NAMALWA (cell line): ENCODE measurements around the gene LPCAT1.
"Not testable (repeated sequence)": the region's sequence is repeated elsewhere in the genome, so short reads cannot be mapped to it uniquely, and the experiment has no call there.

Experiments used
- DNase-seq: peaks from one replicate; pipeline ENCODE4 v3.0.0-alpha.2; 2015; ENCODE audit warnings: low spot score

Gene LPCAT1

DNA sequence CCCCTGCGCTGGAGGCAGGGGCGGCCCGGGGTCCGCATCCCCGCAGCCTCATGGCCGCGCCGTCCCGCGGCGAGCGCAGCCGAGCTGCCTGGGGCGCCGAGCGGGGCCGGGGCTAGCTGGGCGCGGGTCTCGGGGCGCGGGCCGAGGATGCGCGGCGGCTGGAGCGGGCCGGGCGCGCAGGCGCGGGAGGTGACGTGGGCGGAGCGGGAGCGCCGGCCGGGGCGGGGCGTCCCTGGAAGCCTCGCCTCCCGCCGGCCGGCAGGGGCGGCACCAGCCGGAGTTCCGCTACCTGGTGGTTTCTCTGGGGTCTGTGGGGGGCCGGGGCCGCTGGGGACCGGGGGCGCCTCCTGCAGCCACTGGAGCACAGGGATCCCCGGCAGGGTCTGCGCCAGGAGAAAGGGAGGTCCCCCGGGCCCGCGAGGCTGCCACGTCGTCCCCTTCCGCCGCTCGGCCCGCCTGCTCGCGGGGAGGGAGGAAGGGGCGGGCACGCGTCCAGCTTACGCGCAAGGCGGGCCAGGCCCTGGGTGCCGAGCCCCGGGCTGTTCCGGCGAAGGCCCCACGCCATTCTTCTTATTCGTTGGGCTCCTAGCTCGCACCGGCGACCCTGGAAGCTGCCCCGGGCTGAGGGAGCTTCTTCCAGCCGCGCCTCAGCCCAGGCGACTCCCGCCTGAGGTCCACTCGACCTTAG lies at the start of gene LPCAT1:
Gene LPCAT1, minus strand, starts transcription at position 168 of the 688 bp plus-strand sequence. Its CDS starts 116 bp downstream, at position 52.
- peak; percentile 88 for DNase-seq

DNA sequence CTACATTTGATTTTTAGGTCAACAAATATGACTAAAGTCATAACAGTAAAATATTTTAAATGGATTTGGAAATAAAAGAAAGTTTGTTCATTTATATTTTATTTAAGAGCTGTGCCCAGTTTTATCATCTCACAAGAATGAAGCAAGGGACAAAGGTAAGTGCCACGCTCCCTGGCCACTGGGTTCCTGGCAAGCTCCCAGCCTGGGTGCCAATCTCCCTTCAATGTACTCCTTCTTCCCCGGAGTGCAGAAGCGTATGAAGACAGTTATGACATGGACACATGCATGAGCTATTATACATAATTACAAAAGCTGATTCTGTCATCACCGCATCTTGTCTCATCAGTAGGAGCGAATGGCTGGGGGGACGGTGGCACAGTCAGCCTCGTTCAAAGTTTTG lies 48.1 kb upstream of the LPCAT1 start:
- DNase-seq: not testable (repeated sequence)

- peak; percentile 44 for DNase-seq
These were observed 47.2 kb upstream of the LPCAT1 start for GRCh38 chr5:1570975-1571374.

DNA sequence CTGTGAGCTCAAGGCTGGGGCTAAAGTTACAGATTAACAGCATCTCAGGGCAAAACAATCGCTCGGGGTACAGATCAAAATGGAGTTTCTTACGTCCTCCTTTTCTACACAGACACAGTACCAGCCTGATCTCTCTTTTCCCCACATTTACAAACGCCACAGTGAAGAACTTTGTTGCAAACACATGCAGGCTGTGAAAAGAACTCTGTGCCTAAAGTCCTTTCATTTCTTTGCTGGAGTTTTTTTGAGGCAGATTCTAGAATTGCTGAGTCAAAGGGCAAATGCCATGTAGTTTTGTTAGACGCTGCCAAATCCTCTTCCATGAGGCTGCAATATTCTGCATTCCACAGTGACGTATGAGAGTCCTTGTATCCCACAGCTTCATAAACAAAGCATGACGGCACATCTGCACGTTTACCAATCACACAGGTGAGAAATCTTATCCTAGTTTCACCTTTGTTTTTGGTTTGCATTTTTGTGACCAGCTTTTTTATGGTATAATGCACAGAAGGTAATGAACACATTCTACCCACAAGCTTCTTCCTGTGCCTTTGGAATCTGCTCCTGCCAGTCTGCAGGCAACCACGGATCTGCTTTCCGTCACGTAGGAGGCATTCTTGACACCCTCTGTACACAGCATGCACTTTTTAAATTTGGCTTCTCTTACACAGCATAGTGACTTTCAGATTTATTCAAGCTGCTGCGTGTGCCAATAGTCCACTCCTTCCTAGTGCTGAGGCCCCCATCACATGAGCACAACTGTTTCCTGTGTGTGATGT lies 44.6 kb upstream of the LPCAT1 start:
- no peak for DNase-seq

DNA sequence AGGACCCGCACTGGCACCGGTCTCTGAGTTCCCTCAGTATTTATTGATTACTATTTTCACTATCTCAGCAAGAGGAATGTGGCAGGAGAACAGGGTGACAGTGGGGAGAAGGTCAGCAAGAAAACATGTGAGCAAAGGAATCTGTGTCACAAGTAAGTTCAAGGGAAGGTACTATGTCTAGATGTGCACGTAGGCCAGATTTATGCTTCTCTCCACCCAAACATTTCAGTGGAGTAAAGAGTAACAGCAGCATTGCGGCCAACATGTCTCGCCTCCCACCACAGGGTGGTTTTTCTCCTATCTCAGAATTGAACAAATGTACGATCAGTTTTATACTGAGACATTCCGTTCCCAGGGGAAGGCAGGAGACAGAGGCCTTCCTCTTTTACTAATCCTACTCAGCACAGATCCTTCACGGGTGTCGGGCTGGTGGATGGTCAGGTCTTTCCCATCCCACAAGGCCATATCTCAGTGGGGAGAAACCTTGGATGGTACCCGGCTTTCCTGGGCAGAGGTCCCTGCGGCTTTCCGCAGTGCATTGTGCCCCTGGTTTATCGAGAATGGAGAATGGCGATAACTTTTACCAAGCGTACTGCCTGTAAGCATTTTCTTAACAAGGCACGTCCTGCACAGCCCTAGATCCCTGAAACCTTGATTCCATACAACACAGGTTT lies 43.9 kb upstream of the LPCAT1 start:
- not testable (repeated sequence) for DNase-seq

- DNase-seq: no peak
These were observed 42.3 kb upstream of the LPCAT1 start for GRCh38 chr5:1565737-1566734.

DNA sequence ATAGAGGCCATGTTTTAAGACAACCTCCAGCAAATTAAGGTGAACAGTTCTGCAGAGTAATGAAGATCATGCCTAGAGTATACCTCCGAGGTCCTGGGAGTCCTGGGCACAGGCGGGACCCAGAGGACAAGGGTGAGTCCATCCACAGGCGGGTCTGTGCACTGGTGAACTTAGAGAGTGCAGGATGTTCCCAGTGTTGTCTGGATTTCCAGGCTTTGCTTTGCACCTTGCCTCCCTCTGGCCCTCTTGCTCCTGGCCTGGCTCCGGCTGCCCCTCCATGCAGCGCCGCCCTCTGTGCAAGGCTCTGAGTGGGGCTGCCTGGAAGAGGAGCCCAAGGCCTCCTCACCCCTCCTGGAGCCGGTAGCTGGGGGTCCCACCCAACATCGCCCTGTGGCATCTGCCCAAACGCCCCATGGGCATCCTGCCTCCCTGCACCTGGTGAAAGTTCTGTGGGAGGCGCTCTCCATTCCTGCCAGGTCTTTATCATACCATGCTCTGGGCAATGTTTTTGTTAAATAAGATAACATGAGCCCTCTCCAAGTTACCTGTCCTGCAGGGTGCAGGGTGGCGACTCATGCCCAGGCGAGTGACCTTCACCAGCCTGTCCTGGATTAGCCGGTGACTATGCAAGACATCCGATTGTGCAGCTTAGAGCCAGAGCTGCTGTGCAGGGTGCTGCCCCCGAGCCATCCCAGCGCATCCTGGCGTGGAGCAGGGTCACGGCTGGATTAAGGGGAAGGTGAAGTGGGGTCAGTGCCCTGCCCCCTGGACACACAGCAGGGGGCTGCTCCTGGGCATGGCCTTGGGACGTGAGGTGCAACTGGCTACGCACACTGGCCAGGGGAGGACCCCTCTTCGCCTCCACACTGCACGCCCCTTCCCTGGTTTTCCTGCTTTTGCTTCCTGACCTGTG lies 41.3 kb upstream of the LPCAT1 start:
- DNase-seq: no peak

GRCh38 chr5:1564182-1564748 lies 40.5 kb upstream of the LPCAT1 start:
- no peak for DNase-seq

DNA sequence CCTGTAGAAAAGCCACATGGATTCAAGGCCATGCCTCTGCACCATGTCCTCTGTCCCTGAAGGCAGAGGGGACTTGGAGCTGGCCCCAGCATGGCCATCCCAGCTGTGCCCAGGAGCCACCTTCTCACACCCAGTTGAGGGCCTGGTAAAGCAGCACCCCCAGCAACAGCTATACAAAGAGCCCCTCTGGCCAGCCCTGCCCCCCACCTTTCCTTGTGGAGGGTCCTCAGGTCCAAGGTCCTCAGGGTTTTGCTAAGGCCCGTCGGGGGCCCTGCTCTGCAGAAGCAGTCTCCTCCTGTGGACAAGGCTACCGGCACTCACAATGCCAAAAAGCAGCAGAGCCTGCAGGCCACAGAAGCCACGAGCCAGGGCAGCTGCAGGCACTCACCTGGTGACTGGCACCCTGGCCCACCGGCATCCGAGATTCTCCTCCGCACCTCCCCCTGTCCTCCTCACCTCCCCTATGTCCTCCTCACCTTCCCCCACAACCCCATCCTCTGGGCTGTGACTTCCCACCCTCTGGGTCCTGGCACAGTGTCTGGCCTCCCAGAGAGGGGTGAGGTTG lies 39.9 kb upstream of the LPCAT1 start:
- DNase-seq: no peak

- DNase-seq: no peak
These were observed 39.3 kb upstream of the LPCAT1 start for GRCh38 chr5:1563051-1563461.

DNA sequence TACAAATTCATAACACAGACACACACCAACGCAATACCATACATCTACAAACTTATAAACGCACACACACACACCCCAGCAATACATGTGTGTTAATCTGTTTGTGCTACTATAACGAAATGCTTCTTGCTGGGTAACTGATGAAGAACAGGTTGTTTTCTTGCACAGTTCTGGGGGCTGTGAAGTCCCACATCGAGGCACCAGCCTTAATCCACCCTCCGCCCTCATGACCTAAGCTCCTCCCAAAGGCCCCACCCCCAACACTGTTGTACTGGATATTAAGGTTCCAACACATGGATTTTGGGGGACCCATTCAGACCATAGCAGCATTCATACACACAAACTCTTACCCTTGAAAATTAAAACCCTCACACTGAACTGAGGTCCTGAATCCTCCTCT lies 38.8 kb upstream of the LPCAT1 start:
- DNase-seq: no peak

DNA sequence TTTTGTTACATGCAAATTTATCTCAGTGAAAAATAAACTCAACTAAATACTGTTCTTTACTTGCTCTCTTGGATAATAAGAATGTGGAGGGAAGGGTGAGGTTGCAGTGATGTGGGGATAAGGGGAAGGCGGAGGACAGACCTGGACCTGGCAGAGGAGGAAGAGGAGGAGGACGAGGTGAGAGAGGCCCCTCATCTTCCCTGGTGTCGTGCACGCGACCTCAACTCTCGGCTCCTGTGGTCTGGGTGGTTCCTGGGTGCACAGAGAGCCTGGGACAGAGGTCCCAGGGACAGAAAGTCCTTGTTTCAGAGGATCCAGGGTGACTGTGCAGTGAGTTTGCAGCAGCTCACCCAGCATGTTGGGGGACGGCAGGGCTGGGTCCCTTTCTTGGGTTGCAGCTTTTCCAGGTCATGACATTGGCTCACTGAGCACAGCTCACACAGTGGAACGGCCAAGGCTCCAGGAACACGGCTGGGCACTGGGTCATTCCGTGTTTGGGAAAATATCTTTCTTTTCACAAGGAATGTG lies 37.7 kb upstream of the LPCAT1 start:
- DNase-seq: no peak

DNA sequence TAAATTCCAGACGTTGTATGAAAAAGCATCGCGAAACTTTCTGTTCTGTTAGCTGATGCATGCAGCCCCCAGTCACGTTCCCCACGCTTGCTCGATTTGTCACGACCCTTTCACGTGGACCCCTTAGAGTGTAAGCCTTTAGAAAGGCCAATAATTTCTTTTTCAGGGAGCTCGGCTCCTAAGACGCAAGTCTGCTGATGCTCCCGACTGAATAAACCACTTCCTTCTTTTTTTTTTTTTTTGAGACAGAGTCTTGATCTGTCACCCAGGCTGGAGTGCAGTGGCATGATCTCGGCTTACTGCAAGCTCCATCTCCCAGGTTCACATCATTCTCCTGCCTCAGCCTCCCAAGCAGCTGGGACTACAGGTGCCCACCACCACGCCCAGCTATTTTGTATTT lies 36.7 kb upstream of the LPCAT1 start:
- DNase-seq: not testable (repeated sequence)

DNA sequence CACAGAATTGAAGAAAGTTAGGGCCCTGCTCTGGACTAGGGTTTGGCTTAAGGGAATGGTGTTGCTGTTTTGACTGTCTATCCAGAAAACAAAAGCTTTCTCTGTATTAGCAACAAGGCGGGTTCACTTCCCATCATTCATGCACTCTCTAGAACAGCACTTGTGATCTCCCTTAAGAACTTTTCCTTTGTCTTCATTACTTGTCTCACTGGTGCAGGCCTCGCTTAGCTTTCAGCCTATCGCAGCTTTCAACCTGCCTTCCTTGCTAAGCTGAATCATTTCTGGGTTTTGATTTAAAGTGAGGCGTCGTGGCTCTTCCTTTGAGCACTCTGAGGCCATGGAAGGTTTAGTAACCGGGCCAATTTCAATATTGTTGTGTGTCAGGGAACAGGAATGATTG lies 35.2 kb upstream of the LPCAT1 start:
- no peak for DNase-seq

GRCh38 chr5:1557114-1557873 lies 33.5 kb upstream of the LPCAT1 start:
- no peak for DNase-seq

GRCh38 chr5:1555808-1556731 lies 32.3 kb upstream of the LPCAT1 start:
- no peak for DNase-seq

DNA sequence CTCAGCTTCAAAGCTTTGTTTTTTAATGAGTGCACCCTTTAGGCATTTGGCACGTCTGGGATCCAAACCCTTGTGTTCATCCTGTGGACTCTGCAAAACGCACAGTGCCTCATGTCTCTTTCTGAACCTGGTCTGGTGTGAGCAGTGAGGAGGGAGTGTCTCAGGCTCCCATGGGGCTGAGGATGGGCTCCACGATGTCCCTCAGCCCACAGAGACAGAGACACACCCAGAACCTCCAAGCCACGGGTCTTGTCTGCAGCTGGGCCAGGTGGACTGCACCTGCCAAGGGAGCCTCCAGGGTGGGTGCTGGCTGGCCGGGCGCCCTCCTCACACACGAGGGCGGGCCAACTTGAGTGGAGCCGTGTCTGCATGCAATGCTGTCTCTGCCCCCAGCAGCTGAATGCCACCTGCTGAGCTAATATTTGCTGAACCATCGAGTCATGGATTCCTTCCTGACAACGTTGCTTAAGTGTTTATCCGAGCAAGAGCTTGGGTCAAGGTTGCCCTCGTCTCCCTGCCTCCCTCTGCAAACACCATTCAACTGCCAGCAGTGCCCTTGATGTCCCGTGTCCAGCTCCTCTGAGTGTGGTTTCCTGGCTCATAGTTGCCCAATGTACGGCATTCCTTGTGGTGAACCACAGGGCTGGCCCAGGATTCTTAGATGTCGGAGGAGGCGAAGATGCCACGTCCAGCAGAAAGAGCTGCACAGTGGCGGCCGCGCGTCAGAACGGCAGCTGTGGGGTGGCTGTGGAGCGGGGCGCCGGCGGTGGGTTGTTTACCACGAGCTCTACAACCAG lies 31.4 kb upstream of the LPCAT1 start:
- DNase-seq: no peak
